Endometrium (tissue), 2 donors: ENCODE data around the gene RPS16.

Experiments used
- FAIRE-seq: peaks from 2 replicates; lab custom pipeline; 2012; peaks lifted over from hg19 to GRCh38; lab: Jason Lieb, UNC
- donor health status: control.
- donor health status: control.

Gene RPS16

DNA sequence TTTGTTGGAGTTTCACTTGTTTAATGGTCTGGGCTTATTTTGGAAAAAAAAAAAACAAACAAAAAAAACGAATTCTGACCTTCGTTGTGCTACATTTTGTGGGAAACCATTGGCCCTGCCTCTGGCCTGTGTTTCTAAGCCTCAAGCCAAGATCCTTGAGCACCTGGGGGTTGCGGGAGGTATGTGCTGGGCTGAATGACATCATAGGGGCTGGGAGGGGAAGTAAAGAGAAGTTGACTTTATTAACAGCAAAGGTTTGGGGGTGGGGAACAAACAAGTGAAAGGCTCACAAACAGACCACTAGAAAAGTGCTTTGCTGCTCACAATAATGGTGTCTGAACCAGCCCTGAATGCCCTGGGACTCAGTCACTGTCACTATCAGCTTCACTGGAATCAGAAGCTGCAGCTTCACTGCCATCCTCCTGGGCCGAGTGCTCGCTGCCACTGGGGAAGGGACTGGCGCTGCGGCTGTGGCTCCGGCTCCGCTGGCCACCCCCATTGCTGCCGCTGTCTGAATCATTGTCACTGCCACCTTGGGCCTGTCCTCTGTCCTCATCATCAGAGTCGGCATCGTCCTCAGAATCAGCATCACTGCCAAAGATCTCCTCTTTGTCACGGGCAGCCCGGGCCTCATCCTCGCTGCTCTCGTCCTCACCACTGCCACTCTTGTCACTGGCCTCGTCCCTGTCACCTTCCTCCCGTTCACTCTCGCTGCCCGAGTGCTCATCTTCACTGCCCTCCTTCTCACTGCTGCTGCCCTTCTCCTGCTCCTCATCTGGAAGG is 49.9 kb downstream of the RPS16 start:
- no peak for FAIRE-seq

DNA sequence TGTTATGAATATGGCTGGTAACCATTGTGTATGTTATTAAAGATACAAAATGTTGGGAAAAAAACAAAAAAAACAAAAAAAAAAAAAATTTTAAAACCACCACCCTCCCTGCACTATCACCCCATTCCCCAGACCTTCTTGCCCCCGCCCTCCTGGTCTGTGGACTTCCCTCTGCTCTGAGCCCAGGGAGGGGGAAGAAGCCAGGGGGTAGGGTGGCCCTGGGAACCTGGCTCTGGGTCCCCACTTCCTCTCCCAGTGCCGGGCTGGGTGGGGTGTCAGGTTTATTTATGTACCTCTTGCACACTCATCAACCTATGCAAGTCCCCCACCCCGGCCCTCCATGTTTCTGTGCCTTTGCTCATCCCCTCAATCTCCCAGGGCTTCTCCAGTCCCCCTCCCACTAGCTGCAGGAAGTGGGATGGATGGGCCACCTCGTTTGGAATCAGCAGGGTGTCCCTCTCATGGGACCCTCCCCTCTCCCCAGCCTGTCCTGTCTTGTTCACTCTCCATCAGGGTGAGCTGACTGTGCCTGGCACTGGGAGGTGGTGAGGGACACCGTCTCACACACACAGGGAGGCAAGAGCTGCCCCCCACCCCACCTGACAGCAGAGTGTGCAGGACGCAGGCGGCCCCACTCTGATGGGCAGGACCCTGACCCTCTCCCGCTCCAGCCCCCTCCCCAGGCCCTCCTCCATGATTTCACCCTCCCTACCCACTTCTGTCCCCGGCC is 50.7 kb downstream of the RPS16 start:
- no peak for FAIRE-seq
